ENCODE measurements around the gene PCSK7.

PCSK7 gene

DNA sequence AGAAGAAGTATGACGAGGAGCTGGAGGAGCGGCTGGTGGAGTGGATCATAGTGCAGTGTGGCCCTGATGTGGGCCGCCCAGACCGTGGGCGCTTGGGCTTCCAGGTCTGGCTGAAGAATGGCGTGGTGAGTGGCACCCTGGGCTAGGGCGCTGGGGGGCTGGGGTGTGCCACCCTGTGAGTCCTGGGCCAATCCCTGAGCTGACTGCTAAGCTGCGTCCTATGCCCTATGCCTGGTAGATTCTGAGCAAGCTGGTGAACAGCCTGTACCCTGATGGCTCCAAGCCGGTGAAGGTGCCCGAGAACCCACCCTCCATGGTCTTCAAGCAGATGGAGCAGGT is 28.8 kb downstream of the PCSK7 start:
- Histone ChIP-seq H3K4me2 (ENCODE audit: insufficient read depth, low read length) (no peak overlapping the region), H3K9ac (ENCODE audit: low read depth, low read length) (no peak overlapping the region), H3K4me3 (ENCODE audit: low read depth in 1 of 2, low read length in 2 of 2) (no peak overlapping the region), H3K27ac (ENCODE audit: low read length) (no peak overlapping the region), H3K27me3 (ENCODE audit: insufficient read depth, low read length, poor library complexity) (no peaks in the 10 kb centered on the region), H3K4me1 (ENCODE audit: insufficient read depth, low read length) (no peaks in the 10 kb centered on the region), H3K9me3 (ENCODE audit: insufficient read depth, low read length, severe bottlenecking) (no peaks in the 10 kb centered on the region), H3K79me2 (ENCODE audit: insufficient read depth, low read length) (no peaks in the 10 kb centered on the region), H4K20me1 (ENCODE audit: insufficient read depth, low read length) (no peaks in the 10 kb centered on the region), H2AFZ (ENCODE audit: low read depth, low read length) (no peak overlapping the region), H3K36me3 (ENCODE audit: insufficient read depth, low read length) (peaks cover 12% of the 10 kb centered on the region)
- ATAC-seq (ENCODE audit: insufficient read depth, low read depth): no peak
- TF ChIP-seq, protein P1, sequence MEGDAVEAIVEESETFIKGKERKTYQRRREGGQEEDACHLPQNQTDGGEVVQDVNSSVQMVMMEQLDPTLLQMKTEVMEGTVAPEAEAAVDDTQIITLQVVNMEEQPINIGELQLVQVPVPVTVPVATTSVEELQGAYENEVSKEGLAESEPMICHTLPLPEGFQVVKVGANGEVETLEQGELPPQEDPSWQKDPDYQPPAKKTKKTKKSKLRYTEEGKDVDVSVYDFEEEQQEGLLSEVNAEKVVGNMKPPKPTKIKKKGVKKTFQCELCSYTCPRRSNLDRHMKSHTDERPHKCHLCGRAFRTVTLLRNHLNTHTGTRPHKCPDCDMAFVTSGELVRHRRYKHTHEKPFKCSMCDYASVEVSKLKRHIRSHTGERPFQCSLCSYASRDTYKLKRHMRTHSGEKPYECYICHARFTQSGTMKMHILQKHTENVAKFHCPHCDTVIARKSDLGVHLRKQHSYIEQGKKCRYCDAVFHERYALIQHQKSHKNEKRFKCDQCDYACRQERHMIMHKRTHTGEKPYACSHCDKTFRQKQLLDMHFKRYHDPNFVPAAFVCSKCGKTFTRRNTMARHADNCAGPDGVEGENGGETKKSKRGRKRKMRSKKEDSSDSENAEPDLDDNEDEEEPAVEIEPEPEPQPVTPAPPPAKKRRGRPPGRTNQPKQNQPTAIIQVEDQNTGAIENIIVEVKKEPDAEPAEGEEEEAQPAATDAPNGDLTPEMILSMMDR (IDR thresholded peaks at IDR 0.05; ENCODE audit: borderline replicate concordance, extremely low read depth, low read length, poor library complexity, severe bottlenecking): no peak
- no peak for TF ChIP-seq EZH2 (IDR thresholded peaks at IDR 0.05; ENCODE audit: borderline replicate concordance, low read depth, low read length, severe bottlenecking)
- DNase-seq: no peak

DNA sequence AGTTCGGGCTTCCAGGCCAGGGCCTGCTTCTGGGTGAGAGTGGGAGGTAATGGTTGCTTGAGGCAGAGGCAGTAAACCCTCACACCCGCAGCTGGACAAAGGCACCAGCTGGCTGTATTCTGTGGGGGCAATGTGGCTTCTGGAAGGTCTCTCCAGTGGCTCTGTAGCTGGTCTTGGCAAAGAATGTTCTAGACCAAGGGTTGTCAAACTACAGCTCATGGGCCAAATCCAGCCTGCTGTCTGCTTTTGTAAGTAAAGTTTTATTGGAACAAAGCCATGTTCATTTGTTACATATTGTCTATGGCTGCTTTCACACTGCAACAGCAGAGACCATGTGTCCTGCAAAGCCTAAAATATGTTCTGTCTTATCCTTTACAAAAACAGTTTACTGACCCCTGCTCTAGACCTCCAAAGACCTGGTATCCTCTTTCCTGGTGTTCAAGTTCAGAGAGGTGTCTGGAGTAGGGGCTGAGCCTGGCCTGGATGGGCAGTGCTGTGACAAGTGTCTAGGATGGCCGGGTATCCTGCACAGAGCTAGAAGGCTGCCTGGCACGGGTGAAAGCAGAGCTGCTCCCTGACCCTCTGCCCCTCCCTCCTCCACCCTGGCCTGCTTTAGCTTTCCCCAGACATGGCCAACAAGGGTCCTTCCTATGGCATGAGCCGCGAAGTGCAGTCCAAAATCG is 29.3 kb downstream of the PCSK7 start:
- Histone ChIP-seq H3K36me3 (ENCODE audit: insufficient read depth, low read length) (peaks cover 12% of the 10 kb centered on the region), H3K4me1 (ENCODE audit: insufficient read depth, low read length) (no peaks in the 10 kb centered on the region), H3K4me2 (ENCODE audit: insufficient read depth, low read length) (no peak overlapping the region), H3K4me3 (ENCODE audit: low read depth in 1 of 2, low read length in 2 of 2) (no peak overlapping the region), H3K27me3 (ENCODE audit: insufficient read depth, low read length, poor library complexity) (no peaks in the 10 kb centered on the region), H3K9ac (ENCODE audit: low read depth, low read length) (no peak overlapping the region), H2AFZ (ENCODE audit: low read depth, low read length) (no peak overlapping the region), H3K27ac (ENCODE audit: low read length) (no peak overlapping the region), H3K79me2 (ENCODE audit: insufficient read depth, low read length) (no peaks in the 10 kb centered on the region), H4K20me1 (ENCODE audit: insufficient read depth, low read length) (no peaks in the 10 kb centered on the region), H3K9me3 (ENCODE audit: insufficient read depth, low read length, severe bottlenecking) (no peaks in the 10 kb centered on the region)
- DNase-seq (no peak), ATAC-seq (ENCODE audit: insufficient read depth, low read depth) (no peak)
- TF ChIP-seq EZH2 (IDR thresholded peaks at IDR 0.05; ENCODE audit: borderline replicate concordance, low read depth, low read length, severe bottlenecking): no peak
- TF ChIP-seq, protein P1 (IDR thresholded peaks at IDR 0.05; ENCODE audit: borderline replicate concordance, extremely low read depth, low read length, poor library complexity, severe bottlenecking): no peak

GRCh38 chr11:117201658-117202305 is 30.1 kb downstream of the PCSK7 start:
- DNase-seq (no peak), ATAC-seq (ENCODE audit: insufficient read depth, low read depth) (no peak)
- H4K20me1 ChIP-seq (ENCODE audit: insufficient read depth, low read length): no peaks in the 10 kb centered on the region
- no peaks in the 10 kb centered on the region for H3K9me3 ChIP-seq (ENCODE audit: insufficient read depth, low read length, severe bottlenecking)
- H3K79me2 ChIP-seq (ENCODE audit: insufficient read depth, low read length): no peaks in the 10 kb centered on the region
- no peak overlapping the region for H3K4me2 ChIP-seq (ENCODE audit: insufficient read depth, low read length)
- TF ChIP-seq, protein P1 (IDR thresholded peaks at IDR 0.05; ENCODE audit: borderline replicate concordance, extremely low read depth, low read length, poor library complexity, severe bottlenecking): no peak
- TF ChIP-seq EZH2 (IDR thresholded peaks at IDR 0.05; ENCODE audit: borderline replicate concordance, low read depth, low read length, severe bottlenecking): no peak
- no peak overlapping the region for H3K27ac ChIP-seq (ENCODE audit: low read length)
- peaks cover 12% of the 10 kb centered on the region for H3K36me3 ChIP-seq (ENCODE audit: insufficient read depth, low read length)
- H3K9ac ChIP-seq (ENCODE audit: low read depth, low read length): no peak overlapping the region
- no peaks in the 10 kb centered on the region for H3K4me1 ChIP-seq (ENCODE audit: insufficient read depth, low read length)
- H3K4me3 ChIP-seq (ENCODE audit: low read depth in 1 of 2, low read length in 2 of 2): no peak overlapping the region
- H3K27me3 ChIP-seq (ENCODE audit: insufficient read depth, low read length, poor library complexity): no peaks in the 10 kb centered on the region
- H2AFZ ChIP-seq (ENCODE audit: low read depth, low read length): no peak overlapping the region

Measured in DND-41 (cell line).